Daoy (cell line): ENCODE measurements around the gene ZDHHC24. TPM values are rescaled to one million over a fixed set of nuclear protein-coding genes. Genes with fewer than 3 reads are reported as not detected.

ENCODE experiments used
- DNase-seq: peaks from one replicate; pipeline ENCODE4 v3.0.0-alpha.2; 2015; ENCODE audit warnings: low read depth
- total RNA-seq: library from RNA; depleted of rRNA; stranded (reverse); fragments of >200 nt; shearing (Covaris generic); gene quantifications from 2 replicates; pipeline ENCODE4 v1.2.3, GENCODE V29; 2014

ZDHHC24 gene
- total RNA-seq, 1 experiment from 2014 or later: 10.6 TPM

DNA sequence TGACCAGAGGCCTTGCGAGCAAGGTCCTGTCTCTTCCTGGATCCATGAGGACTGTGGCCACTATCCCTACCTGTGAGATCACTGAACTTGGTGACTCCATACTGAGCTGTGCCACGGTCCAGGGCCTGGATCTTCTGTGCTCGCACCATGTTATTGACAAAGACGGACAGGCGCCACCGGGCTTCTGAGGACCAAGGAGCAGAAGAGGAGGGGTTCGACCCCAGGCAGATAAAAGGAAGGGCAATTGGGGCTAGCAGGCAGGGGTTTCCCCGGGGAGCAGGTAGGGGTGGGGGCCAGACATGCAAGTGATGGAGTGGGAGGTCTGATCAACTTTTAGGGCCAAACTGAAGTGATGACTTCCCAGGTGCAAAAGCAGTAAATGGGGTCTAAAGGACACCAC is 20.4 kb upstream of the ZDHHC24 start:
- DNase-seq: no peak

DNA sequence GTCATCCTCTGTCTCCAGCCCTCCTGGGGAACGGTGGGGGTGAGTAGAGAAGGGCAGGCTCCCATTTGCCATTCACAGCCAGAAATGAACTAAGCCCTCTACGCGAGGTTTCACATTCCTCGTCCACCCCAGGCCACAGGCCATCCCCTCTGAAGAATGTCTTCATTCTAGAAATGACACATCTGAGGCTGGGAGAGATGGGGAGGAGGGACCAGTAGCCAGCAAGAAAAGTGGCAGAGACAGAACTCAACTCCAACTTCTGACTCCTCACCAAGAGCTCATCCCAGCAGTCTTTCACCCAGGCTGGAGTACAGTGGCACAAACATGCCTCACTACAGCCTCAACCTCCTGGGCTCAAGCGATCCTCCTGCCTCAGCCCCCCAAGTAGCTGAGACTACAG is 19.1 kb upstream of the ZDHHC24 start:
- DNase-seq: no peak

DNA sequence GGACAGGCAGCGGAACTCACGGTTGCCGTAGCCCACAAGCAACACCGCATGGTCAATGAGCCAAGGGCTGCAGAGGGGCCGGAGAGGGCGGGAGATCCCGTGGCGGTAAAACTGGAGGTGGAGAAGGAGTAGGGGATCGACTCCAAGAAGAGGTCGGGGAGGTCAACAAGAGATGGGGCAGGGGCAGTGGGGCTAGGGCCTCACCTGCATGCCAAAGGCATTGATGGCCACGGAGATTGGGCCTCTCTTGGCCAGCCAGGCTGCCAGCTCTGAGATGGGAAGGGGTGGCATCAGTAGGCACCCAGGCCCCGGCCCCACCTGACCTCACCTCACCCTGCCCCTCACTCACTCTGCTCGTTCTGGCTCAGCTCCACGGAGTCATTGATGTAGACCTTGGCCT is 18.7 kb upstream of the ZDHHC24 start:
- DNase-seq: no peak

DNA sequence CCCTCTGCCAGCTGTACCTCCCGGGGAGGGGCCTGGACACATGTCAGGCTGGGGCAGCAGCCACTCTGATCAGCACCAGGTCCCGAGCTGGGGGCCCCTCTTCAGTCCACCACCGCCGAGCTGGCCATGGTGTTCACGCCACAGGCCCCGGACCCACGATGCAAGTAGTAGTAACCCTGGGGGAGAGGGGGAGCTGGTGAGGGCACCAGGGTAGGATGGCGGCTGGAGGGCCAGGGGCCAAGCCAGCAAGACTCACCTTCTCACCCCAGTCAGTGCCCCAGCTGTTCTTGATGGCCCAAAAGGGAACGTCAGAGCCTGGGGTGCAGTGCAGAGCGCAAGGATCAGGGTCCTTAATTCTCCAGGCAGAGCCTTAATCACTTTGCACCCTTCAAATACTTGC is 18.0 kb upstream of the ZDHHC24 start:
- no peak for DNase-seq

DNA sequence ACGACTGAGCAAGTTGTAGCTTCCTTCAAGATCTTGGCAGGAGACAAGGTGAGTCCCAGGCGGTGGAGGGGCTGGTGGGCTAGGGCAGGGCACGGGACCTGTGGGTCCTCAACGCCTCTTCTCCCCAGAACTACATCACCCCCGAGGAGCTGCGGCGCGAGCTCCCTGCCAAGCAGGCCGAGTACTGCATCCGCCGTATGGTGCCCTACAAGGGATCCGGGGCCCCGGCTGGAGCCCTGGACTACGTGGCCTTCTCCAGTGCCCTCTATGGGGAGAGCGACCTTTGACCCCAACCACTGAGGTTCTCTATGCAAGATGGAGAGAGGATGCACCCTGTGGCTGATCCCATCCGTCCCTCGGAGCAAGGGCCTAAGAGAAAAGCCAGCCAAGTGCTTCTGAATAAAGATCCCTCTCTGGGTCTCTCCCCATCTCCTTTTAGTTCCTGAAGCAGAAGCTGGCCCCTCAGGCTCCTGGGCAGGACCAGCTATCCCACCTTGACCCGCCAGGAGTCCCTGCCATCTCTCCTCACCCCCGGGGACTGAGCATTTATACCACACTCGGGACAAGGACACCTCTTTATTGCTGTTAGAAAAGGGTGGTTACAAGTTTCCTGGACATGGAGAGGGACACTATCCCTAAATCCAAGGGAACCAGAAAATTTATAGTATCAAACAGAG is 17.2 kb upstream of the ZDHHC24 start:
- no peak for DNase-seq

DNA sequence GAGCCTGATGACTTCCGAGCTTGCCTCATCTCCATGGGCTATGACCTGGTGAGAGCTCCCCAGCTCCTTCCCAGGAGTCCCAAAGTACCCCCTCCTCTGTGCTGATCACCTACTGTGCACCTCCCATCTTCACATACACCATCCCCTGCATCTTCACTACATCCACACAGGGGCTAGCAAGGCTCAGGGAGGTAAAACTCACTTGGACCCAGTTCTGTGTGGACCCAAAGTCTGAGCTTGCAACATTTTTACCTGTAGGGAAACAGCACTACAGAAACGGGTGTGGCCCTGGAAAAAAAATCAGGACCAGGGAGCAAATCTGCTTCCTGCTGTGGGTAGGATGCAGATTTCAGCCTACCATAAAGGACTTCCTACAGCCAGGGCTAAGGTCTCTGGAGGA is 16.4 kb upstream of the ZDHHC24 start:
- DNase-seq: no peak

DNA sequence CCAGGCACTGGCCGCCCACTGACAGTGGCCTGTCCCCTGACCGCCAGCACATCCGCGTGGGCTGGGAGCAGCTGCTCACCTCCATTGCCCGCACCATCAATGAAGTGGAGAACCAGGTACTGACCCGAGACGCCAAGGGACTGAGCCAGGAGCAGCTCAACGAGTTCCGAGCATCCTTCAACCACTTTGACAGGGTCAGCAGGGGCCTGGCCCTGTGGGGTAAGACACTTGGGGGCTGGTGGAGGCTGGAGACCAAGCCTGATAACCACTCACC is 16.1 kb upstream of the ZDHHC24 start:
- no peak for DNase-seq

DNA sequence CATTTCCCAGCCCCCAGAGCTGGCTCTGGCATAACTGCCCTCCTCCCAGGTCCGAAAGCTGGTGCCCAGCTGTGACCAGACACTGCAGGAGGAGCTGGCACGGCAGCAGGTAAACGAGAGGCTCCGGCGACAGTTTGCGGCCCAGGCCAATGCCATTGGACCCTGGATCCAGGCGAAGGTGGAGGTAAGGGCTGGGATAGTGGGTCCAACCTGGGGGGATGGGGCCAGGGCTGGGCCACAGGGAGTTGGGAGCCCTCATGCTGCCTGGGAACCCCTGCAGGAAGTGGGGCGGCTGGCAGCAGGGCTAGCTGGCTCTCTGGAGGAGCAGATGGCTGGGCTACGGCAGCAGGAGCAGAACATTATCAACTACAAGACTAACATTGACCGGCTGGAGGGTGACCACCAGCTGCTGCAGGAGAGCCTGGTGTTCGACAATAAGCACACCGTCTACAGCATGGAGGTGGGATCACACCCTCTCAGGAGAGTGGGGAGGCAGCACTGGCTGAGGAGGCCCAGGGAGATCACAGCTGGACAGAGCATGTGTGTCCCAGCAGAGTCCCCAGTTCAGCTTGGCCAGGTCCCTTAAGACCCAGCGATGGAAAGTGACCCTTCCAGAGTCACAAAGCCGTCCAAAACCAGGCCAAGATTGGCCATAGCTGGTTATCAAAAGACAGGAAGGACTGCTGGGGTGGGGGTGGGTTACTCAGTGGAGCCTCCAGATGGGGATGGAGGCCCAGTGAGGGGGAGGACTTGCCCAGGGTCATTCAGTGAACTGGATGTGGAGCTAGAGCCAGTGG is 15.5 kb upstream of the ZDHHC24 start:
- no peak for DNase-seq

DNA sequence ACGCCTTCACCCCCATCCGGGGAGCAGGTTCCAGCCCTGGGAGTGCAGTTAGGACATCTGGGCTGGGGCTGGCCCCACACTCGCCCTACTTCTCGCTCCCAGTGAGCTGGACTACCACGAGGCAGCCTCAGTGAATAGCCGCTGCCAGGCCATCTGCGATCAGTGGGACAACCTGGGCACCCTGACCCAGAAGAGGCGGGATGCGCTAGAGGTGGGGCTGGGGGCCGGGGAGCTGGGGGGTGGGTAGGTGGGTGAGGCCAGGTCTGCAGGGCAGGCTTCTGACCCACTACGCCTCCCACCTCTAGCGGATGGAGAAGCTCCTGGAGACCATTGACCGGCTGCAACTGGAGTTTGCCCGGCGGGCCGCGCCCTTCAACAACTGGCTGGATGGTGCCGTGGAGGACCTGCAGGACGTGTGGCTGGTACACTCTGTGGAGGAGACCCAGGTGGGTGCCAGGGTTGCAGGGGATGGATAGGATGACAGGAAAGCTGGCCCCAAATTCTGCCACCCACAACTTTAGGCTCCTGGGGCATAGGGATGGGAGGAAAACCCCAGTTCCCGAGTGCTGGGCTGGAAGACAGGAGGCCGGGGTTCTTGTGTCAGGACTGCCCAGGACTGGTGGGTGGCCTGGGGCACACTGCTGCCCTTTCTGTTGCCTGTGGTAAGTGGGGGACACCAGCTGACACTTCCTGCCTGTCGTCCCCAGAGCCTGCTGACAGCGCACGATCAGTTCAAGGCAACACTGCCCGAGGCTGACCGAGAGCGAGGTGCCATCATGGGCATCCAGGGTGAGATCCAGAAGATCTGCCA is 14.2 kb upstream of the ZDHHC24 start:
- DNase-seq: no peak

DNA sequence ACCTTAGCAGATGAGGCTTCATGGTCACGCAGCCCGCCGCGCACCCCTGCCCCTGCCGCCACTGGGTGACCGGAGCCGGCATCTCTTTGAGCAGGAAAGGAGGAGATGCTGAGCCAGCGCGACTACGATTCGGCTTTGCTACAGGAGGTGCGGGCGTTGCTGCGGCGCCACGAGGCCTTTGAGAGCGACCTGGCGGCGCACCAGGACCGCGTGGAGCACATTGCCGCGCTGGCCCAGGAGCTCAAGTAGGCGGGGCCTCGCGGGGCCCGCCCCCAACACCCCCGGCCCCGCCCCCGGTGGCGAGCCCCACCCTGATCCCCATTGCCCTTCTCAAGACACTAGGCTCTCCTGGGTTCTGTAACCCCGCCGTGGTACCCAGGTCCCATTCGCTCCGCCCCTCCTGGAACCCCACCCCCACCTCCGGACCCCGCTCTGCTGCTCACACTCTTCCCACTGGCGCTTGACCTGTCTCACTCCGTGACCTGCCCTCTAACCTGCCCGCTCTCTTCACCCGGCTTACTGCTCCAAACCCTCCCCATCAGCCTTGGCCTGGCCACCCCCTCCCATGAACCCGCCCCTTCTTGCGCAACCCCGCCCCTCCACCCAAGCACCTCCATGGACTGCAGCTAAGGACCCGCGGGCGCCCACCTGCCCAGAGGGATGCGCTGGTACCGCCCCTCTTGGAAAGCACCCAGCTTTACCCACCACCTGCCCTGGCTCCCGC is 13.5 kb upstream of the ZDHHC24 start:
- peak; percentile 33 for DNase-seq

DNA sequence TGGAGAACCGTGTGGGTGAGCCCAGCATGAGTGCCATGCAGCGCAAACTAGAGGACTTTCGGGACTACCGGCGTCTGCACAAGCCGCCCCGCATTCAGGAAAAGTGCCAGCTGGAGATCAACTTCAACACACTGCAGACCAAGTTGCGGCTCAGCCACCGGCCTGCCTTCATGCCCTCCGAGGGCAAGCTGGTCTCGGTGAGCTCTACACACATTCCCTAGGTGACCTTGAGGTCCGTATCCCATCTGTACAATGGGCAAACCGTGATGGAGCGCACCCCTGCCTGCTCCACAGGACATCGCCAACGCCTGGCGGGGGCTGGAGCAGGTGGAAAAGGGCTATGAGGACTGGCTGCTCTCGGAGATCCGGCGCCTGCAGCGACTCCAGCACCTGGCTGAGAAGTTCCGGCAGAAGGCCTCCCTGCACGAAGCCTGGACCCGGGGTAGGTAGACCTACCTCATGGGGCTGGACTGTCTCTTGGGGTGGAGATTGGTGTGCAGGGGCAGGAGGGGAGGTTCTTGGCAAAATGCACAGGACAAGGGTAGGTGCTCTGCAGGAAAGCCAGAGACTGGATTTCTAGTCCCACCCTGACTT is 12.0 kb upstream of the ZDHHC24 start:
- DNase-seq: no peak

DNA sequence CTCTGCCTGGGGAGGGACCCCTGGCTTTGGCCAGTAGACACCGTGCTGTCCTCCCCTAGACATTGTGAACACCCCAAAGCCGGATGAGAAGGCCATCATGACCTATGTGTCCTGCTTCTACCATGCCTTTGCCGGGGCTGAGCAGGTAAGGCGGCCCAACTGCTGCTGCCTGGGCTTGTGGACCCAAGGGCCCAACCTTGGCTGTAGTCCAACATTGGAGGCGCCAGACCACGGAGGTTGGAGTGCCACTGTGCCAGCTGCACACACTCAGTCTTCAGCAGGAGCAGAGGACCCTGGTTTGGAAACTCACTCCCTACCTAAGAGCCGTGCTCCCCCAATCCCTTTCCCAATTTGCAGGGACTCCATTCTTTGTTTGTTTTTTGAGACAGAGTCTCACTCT is 10.2 kb upstream of the ZDHHC24 start:
- DNase-seq: no peak

DNA sequence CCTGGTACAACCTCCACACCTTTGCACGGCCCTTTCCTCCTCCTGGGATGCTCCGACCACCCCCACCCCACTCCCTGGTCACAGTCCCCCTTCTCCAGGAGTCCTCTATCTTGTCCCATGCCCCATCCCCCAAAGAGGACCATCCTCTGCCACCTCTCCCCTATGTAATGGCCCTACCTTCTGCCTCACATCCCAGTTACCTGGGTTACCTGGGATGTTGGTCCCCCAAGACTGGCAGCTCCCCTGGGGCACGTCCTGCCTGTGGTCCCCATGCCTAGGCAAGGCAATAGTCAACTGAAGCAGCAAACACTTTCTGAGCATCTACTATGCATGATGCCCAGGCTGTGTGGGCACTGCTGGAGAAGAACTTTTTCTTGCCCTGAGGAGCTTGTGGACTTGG is 9.6 kb upstream of the ZDHHC24 start:
- no peak for DNase-seq

DNA sequence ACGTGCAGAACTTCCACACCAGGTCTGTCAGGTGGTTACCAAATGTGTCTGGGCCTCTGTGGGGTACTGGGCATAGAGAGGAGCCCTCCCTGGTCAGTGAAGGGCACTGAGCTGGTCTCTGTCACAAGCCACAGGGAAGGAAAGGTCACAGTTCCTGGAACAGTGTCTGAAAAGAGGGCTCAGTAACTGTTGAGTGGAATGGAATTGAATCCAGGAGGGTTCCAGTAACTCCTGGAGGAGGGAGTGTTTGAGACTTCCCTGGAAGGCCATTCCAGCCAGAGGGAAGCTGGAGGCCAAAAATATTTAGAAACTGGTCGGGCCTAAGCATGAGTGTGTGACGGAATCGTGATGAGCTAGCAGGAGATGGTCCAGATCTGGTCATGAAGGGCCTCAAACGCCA is 8.8 kb upstream of the ZDHHC24 start:
- no peak for DNase-seq

DNA sequence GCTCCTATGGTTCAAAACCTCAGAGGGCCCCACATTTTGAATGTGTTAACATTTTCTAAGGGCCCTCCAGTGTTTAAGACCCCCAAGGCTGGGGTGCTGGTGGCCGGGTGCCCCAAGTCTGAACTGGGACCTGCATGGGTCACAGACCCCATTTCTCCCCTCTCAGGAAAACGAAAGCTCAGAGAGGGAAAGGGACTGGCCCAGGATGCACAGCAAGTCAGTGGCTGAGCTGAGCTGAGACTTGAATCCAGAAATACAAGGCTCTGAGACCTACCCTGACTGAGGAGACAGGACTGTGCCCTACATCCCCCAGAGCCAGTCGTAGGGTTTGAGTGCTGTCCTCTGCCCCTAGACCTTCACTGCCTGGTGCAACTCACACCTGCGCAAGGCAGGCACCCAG is 5.0 kb upstream of the ZDHHC24 start:
- DNase-seq: no peak

DNA sequence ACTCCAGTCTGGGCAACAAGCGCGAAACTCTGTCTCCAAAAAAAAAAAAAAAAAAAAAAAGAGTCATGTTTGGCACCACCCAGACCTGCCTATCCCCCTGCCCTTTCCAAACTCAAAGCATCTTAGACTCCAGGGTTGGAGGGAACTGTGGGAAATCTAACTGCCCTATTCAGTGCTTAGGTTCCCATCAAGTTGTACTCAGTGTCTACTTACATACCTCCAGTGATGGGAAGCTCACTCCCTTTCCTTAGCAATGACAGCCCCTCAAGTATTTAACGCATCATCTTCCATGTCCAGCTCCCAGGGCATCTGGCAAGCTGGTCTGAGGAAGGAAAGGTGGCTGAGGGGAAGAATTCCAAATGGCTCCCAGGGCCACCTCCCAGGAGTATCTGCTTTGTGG is 3.8 kb upstream of the ZDHHC24 start:
- no peak for DNase-seq

DNA sequence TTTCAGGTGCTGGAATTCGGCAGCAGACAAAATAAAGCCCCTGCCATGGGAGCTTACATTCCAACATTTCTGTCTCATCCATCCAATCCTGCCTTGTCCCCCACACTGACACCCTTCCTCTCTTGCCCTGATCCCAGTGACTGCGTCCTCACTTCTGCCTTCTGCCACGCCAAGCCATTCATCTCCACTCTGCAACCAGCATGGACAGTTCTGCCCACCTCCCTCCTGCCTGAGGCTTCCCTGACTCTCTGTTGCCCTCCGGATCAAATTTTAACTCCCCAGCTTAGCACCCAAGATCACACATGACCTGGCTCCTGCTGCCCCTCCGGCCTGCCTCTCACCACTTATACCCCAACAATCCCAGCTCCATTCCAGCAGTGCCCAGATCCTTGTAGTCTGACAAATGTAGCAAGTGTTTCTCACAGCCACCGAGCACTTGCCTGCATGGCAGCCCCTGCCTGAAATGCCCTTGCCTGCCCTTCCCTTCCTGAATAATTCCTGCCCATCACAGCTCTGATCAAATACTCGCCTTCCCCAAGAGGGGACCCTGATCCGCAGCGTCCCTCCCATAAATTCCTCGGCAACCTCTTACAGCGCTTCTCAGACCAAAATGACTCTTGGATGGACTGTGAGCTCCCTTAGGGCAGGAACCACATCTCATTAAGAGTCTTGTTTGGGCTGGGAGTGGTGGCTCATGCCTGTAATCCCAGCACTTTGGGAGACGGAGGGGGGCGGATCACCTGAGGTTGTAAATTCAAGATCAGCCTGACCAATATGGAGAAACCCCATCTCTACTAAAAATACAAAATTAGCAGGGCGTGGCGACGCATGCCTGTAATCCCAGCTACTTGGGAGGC is 3.2 kb upstream of the ZDHHC24 start:
- no peak for DNase-seq

DNA sequence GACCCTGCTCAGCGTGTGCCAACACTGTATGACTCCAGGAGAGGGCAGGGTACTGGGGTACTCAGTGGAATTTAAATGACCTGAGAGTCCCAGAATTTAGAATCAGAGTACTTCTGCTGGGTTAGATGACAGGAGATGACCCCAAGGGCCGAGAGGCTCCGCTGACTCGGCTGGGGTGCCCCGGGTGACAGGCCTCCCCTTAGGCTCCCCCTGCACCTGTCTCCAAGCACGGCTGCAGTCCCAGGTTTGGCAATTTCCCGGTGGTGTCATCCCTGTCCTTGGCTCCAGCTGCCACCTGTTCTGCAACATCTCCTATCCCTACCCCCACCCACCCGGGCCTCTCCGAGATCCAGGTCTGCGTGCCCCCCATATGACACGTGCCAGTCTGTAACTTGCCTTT is 2.2 kb upstream of the ZDHHC24 start:
- no peak for DNase-seq

DNA sequence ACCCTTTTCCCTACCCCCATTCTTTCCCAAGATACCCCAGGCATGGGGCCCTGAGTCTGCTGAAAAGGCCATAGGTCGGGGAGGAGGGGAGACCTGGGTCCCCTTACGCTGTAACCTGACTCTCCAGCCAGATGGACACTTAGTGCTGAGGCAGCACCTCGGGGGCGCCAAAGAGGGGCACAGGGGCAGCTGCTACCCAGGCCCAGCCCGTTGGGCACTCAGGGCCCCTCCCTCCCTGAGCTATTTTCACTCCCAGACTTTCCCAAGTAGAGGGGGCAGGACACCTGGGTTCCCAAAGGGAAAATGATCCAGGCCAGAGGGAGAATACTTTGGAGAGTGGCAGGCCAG is 1.8 kb upstream of the ZDHHC24 start:
- no peak for DNase-seq

DNA sequence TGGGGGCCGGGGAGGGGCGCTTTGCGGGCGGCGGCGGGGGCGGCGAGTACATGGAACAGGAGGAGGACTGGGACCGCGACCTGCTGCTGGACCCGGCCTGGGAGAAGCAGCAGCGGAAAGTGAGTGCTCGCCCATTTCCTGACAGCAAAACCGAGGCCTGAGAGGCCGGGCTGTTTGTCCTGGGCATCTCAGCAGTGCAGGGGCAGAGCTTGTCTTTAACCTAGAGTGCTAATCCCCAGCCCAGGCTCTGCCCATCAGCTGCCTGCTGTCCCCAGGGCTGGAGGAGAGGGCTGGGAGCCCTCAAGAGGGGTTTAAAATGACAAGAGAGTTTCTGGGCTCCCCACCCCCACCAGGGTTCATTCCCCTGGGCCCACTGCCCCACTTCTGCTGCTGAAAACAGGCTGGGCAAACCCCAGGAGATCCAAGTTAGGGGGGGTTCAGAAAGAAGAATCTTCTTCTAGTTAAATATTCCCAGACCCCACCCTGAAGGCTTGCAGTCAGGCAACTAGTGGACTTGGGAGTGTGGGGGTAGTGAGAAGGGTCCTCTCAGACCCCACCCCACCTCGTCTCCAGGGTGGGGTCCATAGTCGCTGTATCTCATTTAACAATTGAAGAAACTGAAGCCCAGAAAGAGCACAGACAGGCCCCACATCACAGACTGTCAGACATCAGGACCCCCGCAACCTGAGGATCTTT is 1.3 kb upstream of the ZDHHC24 start:
- no peak for DNase-seq
